ENCODE data around the gene RFT1.
"Not testable (repeated sequence)": the region's sequence is repeated elsewhere in the genome, so short reads cannot be mapped to it uniquely, and the experiment has no call there.

RFT1 gene

DNA sequence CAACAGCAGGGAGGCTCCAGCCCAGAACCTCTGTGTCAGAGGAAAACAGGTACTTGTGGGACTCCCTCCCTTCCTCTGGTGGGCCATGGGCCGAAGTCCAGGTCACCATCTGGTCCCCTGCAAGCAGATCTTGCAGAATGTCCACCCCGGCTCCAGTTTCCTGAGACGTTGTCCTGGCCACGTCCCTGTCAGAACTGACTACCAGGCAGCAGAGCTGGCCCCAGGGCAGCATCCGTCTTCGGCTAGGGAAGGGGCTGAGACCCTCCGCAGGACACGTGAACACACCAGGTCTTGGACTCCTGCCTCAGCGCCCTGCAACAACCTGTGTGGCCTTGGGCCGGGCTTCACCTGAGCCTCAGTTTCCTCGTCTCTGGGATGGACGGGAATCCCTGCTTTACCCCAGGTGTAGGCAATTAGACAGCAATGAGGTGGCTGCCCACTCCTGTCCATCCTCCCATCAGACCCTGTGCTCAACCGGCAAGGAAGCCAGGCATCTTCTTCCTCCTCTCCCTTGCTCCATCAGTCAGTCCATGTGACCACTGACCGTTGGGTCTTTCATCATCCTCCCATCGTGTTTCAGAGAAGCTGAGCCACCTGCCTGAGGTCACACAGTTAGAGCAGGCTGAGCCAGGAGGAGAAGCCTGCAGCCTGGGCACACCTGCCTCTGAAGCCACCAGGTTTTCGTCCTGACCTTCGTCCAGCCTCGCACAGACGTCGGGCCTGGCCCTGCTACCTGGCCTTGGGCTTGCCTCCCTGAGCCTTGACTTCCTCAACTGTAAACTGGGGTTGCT lies 21.8 kb upstream of the RFT1 start:
- Histone ChIP-seq H3K4me3 (ENCODE audit: low read depth, low read length, poor library complexity, severe bottlenecking) (no peak overlapping the region), H3K4me2 (ENCODE audit: low read length) (no peak overlapping the region), H3K4me1 (ENCODE audit: insufficient read depth, low read length, severe bottlenecking) (no peaks in the 10 kb centered on the region), H3K9me2 (ENCODE audit: low read depth, low read length) (no peaks in the 10 kb centered on the region), H3F3A (ENCODE audit: insufficient read depth, low read length) (no peaks in the 10 kb centered on the region), H3K9me3 (ENCODE audit: low read length) (no peaks in the 10 kb centered on the region), H3K9ac (ENCODE audit: low read length) (no peak overlapping the region), H4K20me1 (ENCODE audit: insufficient read depth, low read length) (no peaks in the 10 kb centered on the region), H3K79me2 (ENCODE audit: insufficient read depth, low read length) (no peaks in the 10 kb centered on the region), H2AFZ (ENCODE audit: low read length) (no peak overlapping the region), H3K36me3 (ENCODE audit: insufficient read depth, low read length) (no peaks in the 10 kb centered on the region), H3K27ac (ENCODE audit: low read depth, low read length, poor library complexity, severe bottlenecking) (no peak overlapping the region), H3K27me3 (ENCODE audit: insufficient read depth, low read length) (peaks cover 8% of the 10 kb centered on the region; the same call in 1 of the 2 replicates)
- no peak for TF ChIP-seq EZH2 (IDR thresholded peaks at IDR 0.05; ENCODE audit: borderline replicate concordance, low read length)
- TF ChIP-seq, protein P1, sequence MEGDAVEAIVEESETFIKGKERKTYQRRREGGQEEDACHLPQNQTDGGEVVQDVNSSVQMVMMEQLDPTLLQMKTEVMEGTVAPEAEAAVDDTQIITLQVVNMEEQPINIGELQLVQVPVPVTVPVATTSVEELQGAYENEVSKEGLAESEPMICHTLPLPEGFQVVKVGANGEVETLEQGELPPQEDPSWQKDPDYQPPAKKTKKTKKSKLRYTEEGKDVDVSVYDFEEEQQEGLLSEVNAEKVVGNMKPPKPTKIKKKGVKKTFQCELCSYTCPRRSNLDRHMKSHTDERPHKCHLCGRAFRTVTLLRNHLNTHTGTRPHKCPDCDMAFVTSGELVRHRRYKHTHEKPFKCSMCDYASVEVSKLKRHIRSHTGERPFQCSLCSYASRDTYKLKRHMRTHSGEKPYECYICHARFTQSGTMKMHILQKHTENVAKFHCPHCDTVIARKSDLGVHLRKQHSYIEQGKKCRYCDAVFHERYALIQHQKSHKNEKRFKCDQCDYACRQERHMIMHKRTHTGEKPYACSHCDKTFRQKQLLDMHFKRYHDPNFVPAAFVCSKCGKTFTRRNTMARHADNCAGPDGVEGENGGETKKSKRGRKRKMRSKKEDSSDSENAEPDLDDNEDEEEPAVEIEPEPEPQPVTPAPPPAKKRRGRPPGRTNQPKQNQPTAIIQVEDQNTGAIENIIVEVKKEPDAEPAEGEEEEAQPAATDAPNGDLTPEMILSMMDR (IDR thresholded peaks at IDR 0.05; ENCODE audit: low read length): no peak

GRCh38 chr3:53151465-53151864 lies 21.2 kb upstream of the RFT1 start:
- Histone ChIP-seq H3K4me1 (ENCODE audit: insufficient read depth, low read length, severe bottlenecking) (no peaks in the 10 kb centered on the region), H3K36me3 (ENCODE audit: insufficient read depth, low read length) (no peaks in the 10 kb centered on the region), H3F3A (ENCODE audit: insufficient read depth, low read length) (no peaks in the 10 kb centered on the region), H3K9ac (ENCODE audit: low read length) (no peak overlapping the region), H3K27me3 (ENCODE audit: insufficient read depth, low read length) (peaks cover 8% of the 10 kb centered on the region; the same call in 1 of the 2 replicates), H4K20me1 (ENCODE audit: insufficient read depth, low read length) (no peaks in the 10 kb centered on the region), H3K79me2 (ENCODE audit: insufficient read depth, low read length) (no peaks in the 10 kb centered on the region), H3K27ac (ENCODE audit: low read depth, low read length, poor library complexity, severe bottlenecking) (no peak overlapping the region), H3K9me3 (ENCODE audit: low read length) (no peaks in the 10 kb centered on the region), H3K9me2 (ENCODE audit: low read depth, low read length) (no peaks in the 10 kb centered on the region), H3K4me3 (ENCODE audit: low read depth, low read length, poor library complexity, severe bottlenecking) (no peak overlapping the region), H3K4me2 (ENCODE audit: low read length) (no peak overlapping the region), H2AFZ (ENCODE audit: low read length) (no peak overlapping the region)
- no peak for TF ChIP-seq EZH2 (IDR thresholded peaks at IDR 0.05; ENCODE audit: borderline replicate concordance, low read length)
- TF ChIP-seq, protein P1 (IDR thresholded peaks at IDR 0.05; ENCODE audit: low read length): no peak

- not testable (repeated sequence) for H3K27me3 ChIP-seq (ENCODE audit: insufficient read depth, low read length); H3F3A ChIP-seq (ENCODE audit: insufficient read depth, low read length); H3K4me3 ChIP-seq (ENCODE audit: low read depth, low read length, poor library complexity, severe bottlenecking); H3K9me3 ChIP-seq (ENCODE audit: low read length); H4K20me1 ChIP-seq (ENCODE audit: insufficient read depth, low read length); H3K9ac ChIP-seq (ENCODE audit: low read length); H3K4me2 ChIP-seq (ENCODE audit: low read length); H2AFZ ChIP-seq (ENCODE audit: low read length); H3K27ac ChIP-seq (ENCODE audit: low read depth, low read length, poor library complexity, severe bottlenecking); H3K4me1 ChIP-seq (ENCODE audit: insufficient read depth, low read length, severe bottlenecking); H3K9me2 ChIP-seq (ENCODE audit: low read depth, low read length); H3K79me2 ChIP-seq (ENCODE audit: insufficient read depth, low read length); H3K36me3 ChIP-seq (ENCODE audit: insufficient read depth, low read length)
Measured at GRCh38 chr3:53151086-53151438, 20.8 kb upstream of the RFT1 start.

Measured in OCI-LY1 (cell line).